Osteocyte (in vitro differentiated cells): ENCODE results near the gene ITGB4. TPM values are rescaled to one million over a fixed set of nuclear protein-coding genes. Genes with fewer than 3 reads are reported as not detected.
A peak's percentile ranks its signal among the peaks of the same experiment; 100 is the strongest.

ENCODE experiments used
- DNase-seq: peaks from one replicate; pipeline ENCODE4 v3.0.0; 2021; ENCODE audit warnings: mixed read lengths; ENCODE audit not compliant: unreplicated experiment; ENCODE audit errors: extremely low spot score
- H3K27ac Mint-ChIP-seq: one replicate; pipeline ENCODE4 v1.8.0; 2021; ENCODE audit warnings: mild to moderate bottlenecking, mixed read lengths; ENCODE audit not compliant: unreplicated experiment
- H3K27me3 Mint-ChIP-seq: one replicate; pipeline ENCODE4 v1.8.0; 2021; ENCODE audit warnings: mixed read lengths; ENCODE audit not compliant: unreplicated experiment
- H3K36me3 Mint-ChIP-seq: one replicate; pipeline ENCODE4 v1.8.0; 2021; ENCODE audit warnings: mixed read lengths; ENCODE audit not compliant: unreplicated experiment
- H3K4me1 Mint-ChIP-seq: one replicate; pipeline ENCODE4 v1.8.0; 2021; ENCODE audit warnings: mixed read lengths; ENCODE audit not compliant: unreplicated experiment
- H3K4me3 Mint-ChIP-seq: one replicate; pipeline ENCODE4 v1.8.0; 2021; ENCODE audit warnings: mild to moderate bottlenecking, moderate library complexity, mixed read lengths; ENCODE audit not compliant: unreplicated experiment
- H3K9me3 Mint-ChIP-seq: one replicate; pipeline ENCODE4 v1.8.0; 2021; ENCODE audit warnings: mixed read lengths; ENCODE audit not compliant: unreplicated experiment
- total RNA-seq: library from RNA; stranded (reverse); gene quantifications from 2 replicates; pipeline ENCODE4 v1.2.1, GENCODE V29; 2021
- TF ChIP-seq, protein P1 (sequence below): fragments of 200-600 bp; sonication (generic); IDR thresholded peaks from 2 replicates; pipeline ENCODE4 v1.5.0; 2021; ENCODE audit warnings: antibody characterized with exemption, mild to moderate bottlenecking, moderate library complexity

The ITGB4 gene
- total RNA-seq, 1 donor from 2014 or later = 460 TPM

- Mint-ChIP-seq H3K4me1 (peaks cover 93% of the 10 kb centered on the region), H3K9me3 (no peaks in the 10 kb centered on the region), H3K27me3 (no peaks in the 10 kb centered on the region), H3K4me3 (peak overlapping the region; percentile 44), H3K36me3 (peaks cover 19% of the 10 kb centered on the region), H3K27ac (peak overlapping the region; percentile 99)
- TF ChIP-seq, protein P1, sequence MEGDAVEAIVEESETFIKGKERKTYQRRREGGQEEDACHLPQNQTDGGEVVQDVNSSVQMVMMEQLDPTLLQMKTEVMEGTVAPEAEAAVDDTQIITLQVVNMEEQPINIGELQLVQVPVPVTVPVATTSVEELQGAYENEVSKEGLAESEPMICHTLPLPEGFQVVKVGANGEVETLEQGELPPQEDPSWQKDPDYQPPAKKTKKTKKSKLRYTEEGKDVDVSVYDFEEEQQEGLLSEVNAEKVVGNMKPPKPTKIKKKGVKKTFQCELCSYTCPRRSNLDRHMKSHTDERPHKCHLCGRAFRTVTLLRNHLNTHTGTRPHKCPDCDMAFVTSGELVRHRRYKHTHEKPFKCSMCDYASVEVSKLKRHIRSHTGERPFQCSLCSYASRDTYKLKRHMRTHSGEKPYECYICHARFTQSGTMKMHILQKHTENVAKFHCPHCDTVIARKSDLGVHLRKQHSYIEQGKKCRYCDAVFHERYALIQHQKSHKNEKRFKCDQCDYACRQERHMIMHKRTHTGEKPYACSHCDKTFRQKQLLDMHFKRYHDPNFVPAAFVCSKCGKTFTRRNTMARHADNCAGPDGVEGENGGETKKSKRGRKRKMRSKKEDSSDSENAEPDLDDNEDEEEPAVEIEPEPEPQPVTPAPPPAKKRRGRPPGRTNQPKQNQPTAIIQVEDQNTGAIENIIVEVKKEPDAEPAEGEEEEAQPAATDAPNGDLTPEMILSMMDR = no peak
- no peak for DNase-seq
Measured at GRCh38 chr17:75692976-75693375, 28.3 kb upstream of the ITGB4 start.

DNA sequence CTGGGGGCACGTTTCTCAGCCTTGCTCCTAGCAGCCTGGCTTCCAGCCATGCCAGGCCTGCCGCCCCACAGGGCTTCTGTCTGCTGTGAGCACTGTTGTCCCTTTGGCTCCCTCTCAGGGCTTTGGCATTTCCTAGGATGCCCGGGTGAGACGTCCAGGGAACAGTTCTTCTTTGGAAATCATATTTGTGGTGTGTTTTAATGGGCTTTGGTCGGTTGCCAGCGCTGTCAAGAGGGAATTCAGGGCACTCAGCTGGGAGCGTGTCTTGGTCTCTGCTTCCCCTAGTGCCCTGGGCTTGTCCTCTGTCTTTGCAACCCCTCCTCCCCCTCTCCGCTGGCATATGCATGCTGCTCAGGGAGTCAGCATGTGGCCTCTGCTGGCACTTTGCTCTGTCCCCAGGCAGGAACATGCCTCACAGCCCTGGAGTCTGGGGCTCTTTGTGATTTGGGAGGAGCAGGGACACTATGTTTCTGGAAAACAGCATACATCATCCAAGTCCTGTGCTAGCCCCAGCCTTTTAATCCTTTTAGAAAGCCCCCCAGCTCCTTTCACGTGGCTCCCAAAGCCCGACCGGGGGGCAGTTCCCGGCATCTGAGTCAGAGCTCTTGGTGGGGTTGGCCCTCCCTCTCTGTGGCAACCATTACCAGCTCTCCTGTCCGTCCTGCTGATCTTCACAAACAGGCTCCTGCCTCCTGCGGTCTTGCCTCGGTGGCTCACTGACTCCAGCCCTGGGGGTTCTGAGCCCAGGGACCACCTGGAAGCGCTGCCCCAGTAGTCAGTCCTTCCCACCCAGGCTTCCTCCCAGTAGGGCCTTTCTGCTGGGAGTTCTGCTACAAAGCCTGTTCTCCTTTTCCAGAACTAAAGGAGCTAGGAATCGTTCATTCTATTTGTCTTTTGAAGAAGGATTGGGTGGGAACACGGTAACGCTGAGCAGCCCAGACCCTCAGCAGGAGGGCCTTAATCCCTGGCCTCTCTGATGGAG, 27.5 kb upstream of the ITGB4 start:
- Mint-ChIP-seq H3K9me3 (no peaks in the 10 kb centered on the region), H3K27ac (peak overlapping the region; percentile 99), H3K27me3 (no peaks in the 10 kb centered on the region), H3K4me1 (peaks cover 91% of the 10 kb centered on the region), H3K4me3 (peak overlapping the region; percentile 44), H3K36me3 (peaks cover 20% of the 10 kb centered on the region)
- peak; percentile 99 for DNase-seq
- TF ChIP-seq, protein P1 = peak; percentile 37

GRCh38 chr17:75694536-75694935, 26.7 kb upstream of the ITGB4 start:
- Mint-ChIP-seq H3K27ac (peak overlapping the region; percentile 99), H3K27me3 (no peaks in the 10 kb centered on the region), H3K4me3 (no peak overlapping the region), H3K36me3 (peaks cover 22% of the 10 kb centered on the region), H3K4me1 (peaks cover 89% of the 10 kb centered on the region), H3K9me3 (no peaks in the 10 kb centered on the region)
- TF ChIP-seq, protein P1 = no peak
- no peak for DNase-seq

- H3K4me3 Mint-ChIP-seq = no peak overlapping the region
- H3K27ac Mint-ChIP-seq = peak overlapping the region; percentile 99
- H3K27me3 Mint-ChIP-seq = no peaks in the 10 kb centered on the region
- H3K36me3 Mint-ChIP-seq = peaks cover 21% of the 10 kb centered on the region
- peaks cover 93% of the 10 kb centered on the region for H3K4me1 Mint-ChIP-seq
- H3K9me3 Mint-ChIP-seq = no peaks in the 10 kb centered on the region
- TF ChIP-seq, protein P1 = no peak
- no peak for DNase-seq
Measured at GRCh38 chr17:75695141-75695829, 26.0 kb upstream of the ITGB4 start.

DNA sequence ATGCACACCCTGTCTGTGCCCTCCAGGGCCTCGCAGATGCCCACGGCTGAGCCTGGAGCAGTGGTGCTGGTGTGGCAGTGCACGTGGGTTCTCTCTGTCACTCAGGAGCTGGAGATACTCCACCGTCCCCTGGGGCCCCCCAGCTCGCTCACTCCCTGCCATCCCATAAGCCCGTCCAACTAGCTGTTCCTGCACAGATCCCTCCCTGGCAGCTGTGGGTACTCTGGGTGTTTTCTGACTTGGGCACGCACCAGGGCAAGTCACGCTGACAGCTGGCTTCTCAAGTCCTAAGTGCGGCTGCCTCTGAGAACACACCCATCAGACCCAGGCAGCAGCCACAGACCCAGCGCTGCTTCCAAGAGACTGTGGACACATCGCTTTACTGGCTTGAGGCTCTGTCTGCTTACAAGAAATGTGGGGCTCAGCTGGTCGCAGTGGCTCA, 25.4 kb upstream of the ITGB4 start:
- Mint-ChIP-seq H3K27me3 (no peaks in the 10 kb centered on the region), H3K4me1 (peaks cover 93% of the 10 kb centered on the region)

More for the DNA sequence above, 25.4 kb upstream of the ITGB4 start:
- H3K4me3 Mint-ChIP-seq = no peak overlapping the region
- no peak for DNase-seq
- H3K9me3 Mint-ChIP-seq = no peaks in the 10 kb centered on the region
- TF ChIP-seq, protein P1 = no peak
- peaks cover 23% of the 10 kb centered on the region for H3K36me3 Mint-ChIP-seq
- peak overlapping the region; percentile 99 for H3K27ac Mint-ChIP-seq
